ENCODE measurements around the gene RFTN1.

RFTN1 gene

GRCh38 chr3:16528106-16528505, 14.6 kb upstream of the RFTN1 start:
- no peak for TF ChIP-seq CTCF (IDR thresholded peaks at IDR 0.05; ENCODE audit: low read depth, low read length)

GRCh38 chr3:16524196-16524595, 10.7 kb upstream of the RFTN1 start:
- no peak overlapping the region for H3K4me3 ChIP-seq (ENCODE audit: low read depth, low read length)
- TF ChIP-seq CTCF (IDR thresholded peaks at IDR 0.05; ENCODE audit: low read depth, low read length), result no peak

More at GRCh38 chr3:16528106-16528505, 14.6 kb upstream of the RFTN1 start:
- H3K4me3 ChIP-seq (ENCODE audit: low read depth, low read length), result no peak overlapping the region

- no peak overlapping the region for H3K4me3 ChIP-seq (ENCODE audit: low read depth, low read length)
- TF ChIP-seq CTCF (IDR thresholded peaks at IDR 0.05; ENCODE audit: low read depth, low read length), result no peak
These were observed 10.3 kb upstream of the RFTN1 start for GRCh38 chr3:16523778-16524177.

- H3K4me3 ChIP-seq (ENCODE audit: low read depth, low read length), result no peak overlapping the region
- no peak for TF ChIP-seq CTCF (IDR thresholded peaks at IDR 0.05; ENCODE audit: low read depth, low read length)
These were observed 9.3 kb upstream of the RFTN1 start for GRCh38 chr3:16522834-16523233.

GRCh38 chr3:16520970-16521881, 7.7 kb upstream of the RFTN1 start:
- no peak overlapping the region for H3K4me3 ChIP-seq (ENCODE audit: low read depth, low read length)
- TF ChIP-seq CTCF (IDR thresholded peaks at IDR 0.05; ENCODE audit: low read depth, low read length), result no peak

- TF ChIP-seq CTCF (IDR thresholded peaks at IDR 0.05; ENCODE audit: low read depth, low read length), result no peak
- H3K4me3 ChIP-seq (ENCODE audit: low read depth, low read length), result no peak overlapping the region
These were observed 6.9 kb upstream of the RFTN1 start for GRCh38 chr3:16520241-16520969.

Measured in WI38 (cell line).